Smooth muscle cell of trachea (primary cell): ENCODE measurements around the gene MAMLD1. TPM values are rescaled to one million over a fixed set of nuclear protein-coding genes. Genes with fewer than 3 reads are reported as not detected.

Source experiments
- total RNA-seq: library from RNA; depleted of rRNA; stranded (reverse); fragments of >200 nt; gene quantifications from 2 replicates; pipeline ENCODE4 v1.2.1, GENCODE V29; 2014

The MAMLD1 gene
- total RNA-seq, result 1.3 TPM in 2 replicates

GRCh38 chrX:150362599-150363481, at the start of gene MAMLD1:
TSS of gene MAMLD1 (plus strand) at chrX:150363317. CDS start at chrX:150445517, 82,200 bp downstream.

Other genes with a start within 250 kb of the MAMLD1 start
- 6.9 and 12.2 TPM in 2 replicates for gene MTM1, start 205.3 kb downstream of the MAMLD1 start, total RNA-seq